ENCODE results near the gene DIO2. TPM values are rescaled to one million over a fixed set of nuclear protein-coding genes. Genes with fewer than 3 reads are reported as not detected.

The DIO2 gene
- polyA plus RNA-seq, 1 of the 3 experiments (the other 2 are of a cell fraction): 1.1 TPM

DNA sequence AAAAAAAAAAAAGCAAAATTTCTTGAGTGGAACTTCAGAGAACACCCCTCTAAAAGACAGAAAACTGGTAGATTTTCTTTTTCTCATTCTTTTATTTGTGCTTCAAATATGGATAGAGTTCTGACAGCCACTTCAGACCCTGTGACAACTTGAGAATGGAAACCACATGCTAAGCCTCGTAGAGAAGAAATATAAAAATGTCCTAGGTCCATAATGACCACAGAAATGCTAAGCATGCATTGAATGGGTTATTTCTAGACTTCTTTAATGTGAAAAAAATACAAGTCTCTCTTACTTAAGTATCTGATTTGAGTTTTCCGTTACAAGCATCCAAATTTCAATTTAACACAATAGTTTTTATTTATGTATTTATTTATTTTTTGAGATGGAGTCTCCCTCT lies 28.3 kb upstream of the DIO2 start:
- Histone ChIP-seq H2AFZ (ENCODE audit: low read depth) (no peak overlapping the region), H4K20me1 (ENCODE audit: insufficient read depth) (no peaks in the 10 kb centered on the region), H3K79me2 (ENCODE audit: insufficient read depth) (no peaks in the 10 kb centered on the region), H3K27me3 (ENCODE audit: insufficient read depth) (no peaks in the 10 kb centered on the region), H3K36me3 (replicated peaks in 1 of 2; ENCODE audit: control insufficient read depth in 1 of 2, insufficient read depth in 2 of 2, low read length in 1 of 2) (no peaks in the 10 kb centered on the region), H3K4me3 (ENCODE audit: low read depth in 2 of 2, low read length in 1 of 2) (no peak overlapping the region), H3K4me2 (no peak overlapping the region), H3K9me3 (no peaks in the 10 kb centered on the region), H3K27ac (ENCODE audit: low read depth in 2 of 2, low read length in 1 of 2) (no peak overlapping the region), H3K4me1 (ENCODE audit: control insufficient read depth in 1 of 2, insufficient read depth in 2 of 2, low read depth in 1 of 2, low read length in 1 of 2) (no peaks in the 10 kb centered on the region), H3F3A (replicated peaks; ENCODE audit: insufficient read depth) (no peaks in the 10 kb centered on the region), H3K9ac (no peak overlapping the region), H3K9me2 (no peaks in the 10 kb centered on the region)
- ChIA-PET POLR2A (no interaction called here), CTCF (no interaction called here)
- DNase-seq: no peak
- TF ChIP-seq ELF1 (IDR thresholded peaks at IDR 0.05): no peak
- no peak for TF ChIP-seq TAF1 (IDR thresholded peaks at IDR 0.05; ENCODE audit: borderline replicate concordance, low read depth, low read length)
- TF ChIP-seq GABPA (IDR thresholded peaks at IDR 0.05; ENCODE audit: low read depth): no peak
- no peak for TF ChIP-seq CHD2 (IDR thresholded peaks at IDR 0.05; ENCODE audit: low read length, partially characterized antibody)
- no peak for TF ChIP-seq GATA2 (CRISPR knock-in tag; IDR thresholded peaks at IDR 0.05)
- TF ChIP-seq, protein P1, sequence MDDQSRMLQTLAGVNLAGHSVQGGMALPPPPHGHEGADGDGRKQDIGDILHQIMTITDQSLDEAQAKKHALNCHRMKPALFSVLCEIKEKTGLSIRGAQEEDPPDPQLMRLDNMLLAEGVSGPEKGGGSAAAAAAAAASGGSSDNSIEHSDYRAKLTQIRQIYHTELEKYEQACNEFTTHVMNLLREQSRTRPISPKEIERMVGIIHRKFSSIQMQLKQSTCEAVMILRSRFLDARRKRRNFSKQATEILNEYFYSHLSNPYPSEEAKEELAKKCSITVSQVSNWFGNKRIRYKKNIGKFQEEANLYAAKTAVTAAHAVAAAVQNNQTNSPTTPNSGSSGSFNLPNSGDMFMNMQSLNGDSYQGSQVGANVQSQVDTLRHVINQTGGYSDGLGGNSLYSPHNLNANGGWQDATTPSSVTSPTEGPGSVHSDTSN (IDR thresholded peaks at IDR 0.05): no peak
- TF ChIP-seq FOXM1 (IDR thresholded peaks at IDR 0.05; ENCODE audit: low read depth): no peak
- TF ChIP-seq YY1 (IDR thresholded peaks at IDR 0.05; ENCODE audit: low read depth): no peak
- TF ChIP-seq EP300 (IDR thresholded peaks at IDR 0.05; ENCODE audit: borderline replicate concordance in 1 of 2, low read depth in 1 of 2, low read length in 1 of 2): no peak
- no peak for TF ChIP-seq MAX (IDR thresholded peaks at IDR 0.05; ENCODE audit: low read depth)
- TF ChIP-seq SIN3A (IDR thresholded peaks at IDR 0.05; ENCODE audit: borderline replicate concordance, low read depth, low read length): no peak
- TF ChIP-seq IRF3 (IDR thresholded peaks at IDR 0.05; ENCODE audit: low read depth, low read length): no peak
- TF ChIP-seq POLR2AphosphoS5 (IDR thresholded peaks at IDR 0.05; ENCODE audit: low read depth, low read length): no peak
- TF ChIP-seq, protein P2, sequence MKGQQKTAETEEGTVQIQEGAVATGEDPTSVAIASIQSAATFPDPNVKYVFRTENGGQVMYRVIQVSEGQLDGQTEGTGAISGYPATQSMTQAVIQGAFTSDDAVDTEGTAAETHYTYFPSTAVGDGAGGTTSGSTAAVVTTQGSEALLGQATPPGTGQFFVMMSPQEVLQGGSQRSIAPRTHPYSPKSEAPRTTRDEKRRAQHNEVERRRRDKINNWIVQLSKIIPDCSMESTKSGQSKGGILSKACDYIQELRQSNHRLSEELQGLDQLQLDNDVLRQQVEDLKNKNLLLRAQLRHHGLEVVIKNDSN (IDR thresholded peaks at IDR 0.05; ENCODE audit: borderline replicate concordance, low read depth): no peak
- TF ChIP-seq FOSL2 (IDR thresholded peaks at IDR 0.05; ENCODE audit: borderline replicate concordance, low read depth): no peak
- TF ChIP-seq REST (IDR thresholded peaks at IDR 0.05; ENCODE audit: low read depth, low read length): no peak
- no peak for TF ChIP-seq SMC3 (IDR thresholded peaks at IDR 0.05; ENCODE audit: low read depth, low read length)
- TF ChIP-seq USF2 (IDR thresholded peaks at IDR 0.05; ENCODE audit: borderline replicate concordance, low read depth, low read length): no peak
- no peak for TF ChIP-seq NRF1 (IDR thresholded peaks at IDR 0.05; ENCODE audit: low read depth, low read length)
- no peak for TF ChIP-seq MXI1 (IDR thresholded peaks at IDR 0.05; ENCODE audit: low read depth, low read length)
- WGBS (ENCODE audit: low lambda C conversion rate): 11% methylated on average over 2 of the region's 2 CpGs

All from SK-N-SH (cell line).